OCI-LY1 (cell line): ENCODE results near the gene DUSP16.

Experiments used
- H2AFZ ChIP-seq: fragments of 200-600 bp; sonication (generic), shearing (Covaris generic); 2 replicates; pipeline ENCODE4 v1.6.0; 2014; ENCODE audit warnings: antibody characterized with exemption, mild to moderate bottlenecking, low read length
- H3F3A ChIP-seq: fragments of 200-600 bp; sonication (generic), shearing (Covaris generic); 2 replicates; pipeline ENCODE4 v1.6.0; 2014; ENCODE audit warnings: mild to moderate bottlenecking, antibody characterized with exemption, low read length, moderate library complexity; ENCODE audit not compliant: insufficient read depth
- H3K27ac ChIP-seq: fragments of 200-600 bp; sonication (generic); 2 replicates; pipeline ENCODE4 v1.5.1; 2014; ENCODE audit warnings: low read length, mixed run types, mild to moderate bottlenecking, low read depth; ENCODE audit not compliant: poor library complexity, severe bottlenecking
- H3K27me3 ChIP-seq: fragments of 200-600 bp; sonication (generic); 2 replicates; pipeline ENCODE4 v1.6.0; 2014; ENCODE audit warnings: antibody characterized with exemption, mild to moderate bottlenecking, low read length, moderate library complexity; ENCODE audit not compliant: insufficient read depth
- H3K36me3 ChIP-seq: fragments of 200-600 bp; sonication (generic); 2 replicates; pipeline ENCODE4 v1.6.1; 2014; ENCODE audit warnings: mild to moderate bottlenecking, antibody characterized with exemption, low read length, moderate library complexity, mixed read lengths; ENCODE audit not compliant: insufficient read depth
- H3K4me1 ChIP-seq: fragments of 200-600 bp; sonication (generic); 2 replicates; pipeline ENCODE4 v1.5.1; 2014; ENCODE audit warnings: mild to moderate bottlenecking, low read length, moderate library complexity; ENCODE audit not compliant: insufficient read depth, severe bottlenecking
- H3K4me2 ChIP-seq: fragments of 200-600 bp; sonication (generic), shearing (Covaris generic); 2 replicates; pipeline ENCODE4 v1.6.1; 2014; ENCODE audit warnings: low read length
- H3K4me3 ChIP-seq: fragments of 200-600 bp; sonication (generic); 2 replicates; pipeline ENCODE4 v1.5.1; 2014; ENCODE audit warnings: low read length, low read depth, mild to moderate bottlenecking, mixed read lengths; ENCODE audit not compliant: poor library complexity, severe bottlenecking
- H3K79me2 ChIP-seq: fragments of 200-600 bp; shearing (Covaris generic); 2 replicates; pipeline ENCODE4 v1.6.1; 2016; ENCODE audit warnings: mixed run types, low read length, mixed read lengths; ENCODE audit not compliant: insufficient read depth
- H3K9ac ChIP-seq: fragments of 200-600 bp; sonication (generic), shearing (Covaris generic); 2 replicates; pipeline ENCODE4 v1.6.1; 2014; ENCODE audit warnings: mild to moderate bottlenecking, low read length, mixed read lengths
- H3K9me2 ChIP-seq: fragments of 200-600 bp; sonication (generic), shearing (Covaris generic); 2 replicates; pipeline ENCODE4 v1.6.1; 2014; ENCODE audit warnings: low read depth, mild to moderate bottlenecking, low read length, mixed read lengths
- H3K9me3 ChIP-seq: fragments of 200-600 bp; shearing (Covaris generic); 2 replicates; pipeline ENCODE4 v1.6.1; 2014; ENCODE audit warnings: low read length, mixed read lengths
- H4K20me1 ChIP-seq: fragments of 200-600 bp; sonication (generic), shearing (Covaris generic); 2 replicates; pipeline ENCODE4 v1.6.0; 2016; ENCODE audit warnings: mild to moderate bottlenecking, low read length; ENCODE audit not compliant: insufficient read depth
- CTCF ChIP-seq: fragments of 200-600 bp; sonication (generic), shearing (Covaris generic); IDR thresholded peaks from 2 replicates; pipeline ENCODE4 v1.5.1; 2017; ENCODE audit warnings: mild to moderate bottlenecking, antibody characterized with exemption, low read length, moderate library complexity, mixed read lengths
- EZH2 ChIP-seq: fragments of 200-600 bp; sonication (generic), shearing (Covaris generic); IDR thresholded peaks from 2 replicates; pipeline ENCODE4 v1.8.0; 2017; ENCODE audit warnings: borderline replicate concordance, mixed run types, mild to moderate bottlenecking, antibody characterized with exemption, low read length, moderate library complexity, mixed read lengths

The DUSP16 gene

DNA sequence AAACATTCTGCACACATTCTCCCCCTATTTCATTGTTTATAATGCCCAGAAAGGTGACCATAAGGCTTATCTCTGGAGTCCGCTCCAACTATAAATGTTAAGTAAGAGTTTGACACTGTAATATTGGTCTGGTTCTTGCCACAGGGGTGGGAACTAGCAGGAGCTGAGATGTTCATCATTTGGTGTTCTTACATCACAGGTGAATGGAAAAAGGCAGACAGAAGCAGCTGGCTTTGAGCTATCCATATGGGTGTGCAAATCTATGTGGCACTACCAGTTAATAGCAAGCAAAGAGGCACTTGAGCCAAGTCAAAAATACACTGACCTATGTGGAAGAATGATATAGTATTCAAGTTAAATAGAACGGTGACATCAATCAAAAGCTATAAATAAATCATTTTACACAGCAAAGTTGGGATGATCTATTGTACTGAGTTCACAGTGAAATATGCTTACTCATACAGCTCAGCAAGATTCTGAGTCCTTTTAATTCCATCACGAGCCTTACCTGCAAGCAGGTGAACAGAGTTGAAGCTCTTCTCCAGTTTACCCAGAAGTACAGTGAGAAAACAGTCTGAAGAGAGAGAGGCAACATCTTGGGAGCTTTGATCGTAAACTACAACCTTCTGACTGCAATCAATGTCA lies 43.2 kb downstream of the DUSP16 start:
- Histone ChIP-seq H3K27me3 (no peaks in the 10 kb centered on the region), H3K4me3 (no peak overlapping the region), H3F3A (no peaks in the 10 kb centered on the region), H3K9me2 (no peaks in the 10 kb centered on the region), H3K9ac (no peak overlapping the region), H2AFZ (no peak overlapping the region), H4K20me1 (no peaks in the 10 kb centered on the region), H3K9me3 (no peaks in the 10 kb centered on the region), H3K4me1 (peaks cover 5% of the 10 kb centered on the region), H3K4me2 (no peak overlapping the region; the same call in 1 of the 2 replicates), H3K27ac (no peak overlapping the region), H3K36me3 (no peaks in the 10 kb centered on the region; the same call in 1 of the 2 replicates), H3K79me2 (no peaks in the 10 kb centered on the region)
- no peak for TF ChIP-seq CTCF
- no peak for TF ChIP-seq EZH2

- H4K20me1 ChIP-seq, result no peaks in the 10 kb centered on the region
- no peak overlapping the region for H3K4me3 ChIP-seq
- TF ChIP-seq EZH2, result no peak
- TF ChIP-seq CTCF, result no peak
- H2AFZ ChIP-seq, result no peak overlapping the region
- no peak overlapping the region for H3K4me2 ChIP-seq
- no peaks in the 10 kb centered on the region for H3F3A ChIP-seq
- no peaks in the 10 kb centered on the region for H3K9me2 ChIP-seq
- peaks cover 5% of the 10 kb centered on the region for H3K4me1 ChIP-seq
- no peaks in the 10 kb centered on the region for H3K79me2 ChIP-seq
- H3K9ac ChIP-seq, result no peak overlapping the region
- no peaks in the 10 kb centered on the region for H3K27me3 ChIP-seq
- no peaks in the 10 kb centered on the region for H3K9me3 ChIP-seq
- H3K36me3 ChIP-seq, result no peaks in the 10 kb centered on the region; the same call in 1 of the 2 replicates
- H3K27ac ChIP-seq, result no peak overlapping the region
Measured at GRCh38 chr12:12518919-12519318, 43.7 kb downstream of the DUSP16 start.

- H3K79me2 ChIP-seq, result no peaks in the 10 kb centered on the region
- no peaks in the 10 kb centered on the region for H3K9me3 ChIP-seq
- no peak overlapping the region for H3K27ac ChIP-seq
- TF ChIP-seq CTCF, result no peak
- TF ChIP-seq EZH2, result no peak
- no peaks in the 10 kb centered on the region for H4K20me1 ChIP-seq
- no peak overlapping the region for H3K4me2 ChIP-seq
- H3K27me3 ChIP-seq, result no peaks in the 10 kb centered on the region
- no peak overlapping the region for H3K9ac ChIP-seq
- peaks cover 5% of the 10 kb centered on the region for H3K4me1 ChIP-seq
- no peaks in the 10 kb centered on the region for H3F3A ChIP-seq
- H3K36me3 ChIP-seq, result no peaks in the 10 kb centered on the region; the same call in 1 of the 2 replicates
- no peak overlapping the region for H2AFZ ChIP-seq
- H3K9me2 ChIP-seq, result no peaks in the 10 kb centered on the region
- H3K4me3 ChIP-seq, result no peak overlapping the region
Measured at GRCh38 chr12:12518464-12518845, 44.2 kb downstream of the DUSP16 start.
